ENCODE results near the gene GNAZ. TPM values are rescaled to one million over a fixed set of nuclear protein-coding genes. Genes with fewer than 3 reads are reported as not detected.

The GNAZ gene
- total and polyA plus RNA-seq, 11 donors, result 1.1 to 13.9 (median 2.5) TPM

DNA sequence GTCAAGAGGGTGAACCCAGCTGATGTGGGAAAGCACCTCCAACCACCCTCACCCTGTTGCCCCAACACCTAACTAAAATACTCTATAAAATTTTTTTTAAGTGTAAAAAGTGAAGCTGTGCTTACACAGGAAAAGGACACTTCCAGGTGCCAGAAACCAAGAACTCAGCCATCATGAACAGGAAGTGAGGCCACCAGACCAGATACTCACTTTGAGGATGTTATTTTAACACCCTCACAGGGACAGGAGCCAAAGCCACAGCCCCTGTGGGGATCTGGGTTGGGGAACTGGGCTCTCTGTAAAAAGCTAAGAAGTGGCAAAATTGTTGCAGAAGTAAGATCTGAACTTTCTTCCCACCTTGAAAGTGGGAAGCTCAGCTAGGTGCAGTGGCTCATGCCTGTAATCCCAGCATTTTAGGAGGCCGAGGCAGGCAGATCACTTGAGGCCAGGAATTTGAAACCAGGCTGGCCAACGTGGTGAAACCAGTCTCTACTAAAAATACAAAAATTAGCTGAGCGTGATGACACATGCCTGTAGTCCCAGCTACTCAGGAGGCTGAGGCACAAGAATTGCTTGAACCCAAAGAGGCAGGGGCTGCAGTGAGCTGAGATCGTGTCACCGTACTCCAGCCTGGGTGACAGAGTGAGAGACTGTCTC, 67.7 kb downstream of the GNAZ start:
- ATAC-seq (no peak), DNase-seq (no peak)
- Histone ChIP-seq H3K9me3 (no peaks in the 10 kb centered on the region), H3K36me3 (no peaks in the 10 kb centered on the region), H3K4me3 (no peak overlapping the region), H3K27ac (peak overlapping the region in 1 of 12 donors; percentile 61), H3K27me3 (no peaks in the 10 kb centered on the region), H3K4me1 (peaks cover 0 to 34% (median 15%) of the 10 kb centered on the region in 12 donors)
- intact Hi-C loops (cut with DNase I), result no loop called here
- no peak for TF ChIP-seq POLR2A (IDR thresholded peaks at IDR 0.05)
- TF ChIP-seq, protein P1, sequence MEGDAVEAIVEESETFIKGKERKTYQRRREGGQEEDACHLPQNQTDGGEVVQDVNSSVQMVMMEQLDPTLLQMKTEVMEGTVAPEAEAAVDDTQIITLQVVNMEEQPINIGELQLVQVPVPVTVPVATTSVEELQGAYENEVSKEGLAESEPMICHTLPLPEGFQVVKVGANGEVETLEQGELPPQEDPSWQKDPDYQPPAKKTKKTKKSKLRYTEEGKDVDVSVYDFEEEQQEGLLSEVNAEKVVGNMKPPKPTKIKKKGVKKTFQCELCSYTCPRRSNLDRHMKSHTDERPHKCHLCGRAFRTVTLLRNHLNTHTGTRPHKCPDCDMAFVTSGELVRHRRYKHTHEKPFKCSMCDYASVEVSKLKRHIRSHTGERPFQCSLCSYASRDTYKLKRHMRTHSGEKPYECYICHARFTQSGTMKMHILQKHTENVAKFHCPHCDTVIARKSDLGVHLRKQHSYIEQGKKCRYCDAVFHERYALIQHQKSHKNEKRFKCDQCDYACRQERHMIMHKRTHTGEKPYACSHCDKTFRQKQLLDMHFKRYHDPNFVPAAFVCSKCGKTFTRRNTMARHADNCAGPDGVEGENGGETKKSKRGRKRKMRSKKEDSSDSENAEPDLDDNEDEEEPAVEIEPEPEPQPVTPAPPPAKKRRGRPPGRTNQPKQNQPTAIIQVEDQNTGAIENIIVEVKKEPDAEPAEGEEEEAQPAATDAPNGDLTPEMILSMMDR (IDR thresholded peaks at IDR 0.05), result no peak
- WGBS, 4 donors, result 68 to 81% (median 74%) methylated on average over 5 of the region's 5 CpGs

DNA sequence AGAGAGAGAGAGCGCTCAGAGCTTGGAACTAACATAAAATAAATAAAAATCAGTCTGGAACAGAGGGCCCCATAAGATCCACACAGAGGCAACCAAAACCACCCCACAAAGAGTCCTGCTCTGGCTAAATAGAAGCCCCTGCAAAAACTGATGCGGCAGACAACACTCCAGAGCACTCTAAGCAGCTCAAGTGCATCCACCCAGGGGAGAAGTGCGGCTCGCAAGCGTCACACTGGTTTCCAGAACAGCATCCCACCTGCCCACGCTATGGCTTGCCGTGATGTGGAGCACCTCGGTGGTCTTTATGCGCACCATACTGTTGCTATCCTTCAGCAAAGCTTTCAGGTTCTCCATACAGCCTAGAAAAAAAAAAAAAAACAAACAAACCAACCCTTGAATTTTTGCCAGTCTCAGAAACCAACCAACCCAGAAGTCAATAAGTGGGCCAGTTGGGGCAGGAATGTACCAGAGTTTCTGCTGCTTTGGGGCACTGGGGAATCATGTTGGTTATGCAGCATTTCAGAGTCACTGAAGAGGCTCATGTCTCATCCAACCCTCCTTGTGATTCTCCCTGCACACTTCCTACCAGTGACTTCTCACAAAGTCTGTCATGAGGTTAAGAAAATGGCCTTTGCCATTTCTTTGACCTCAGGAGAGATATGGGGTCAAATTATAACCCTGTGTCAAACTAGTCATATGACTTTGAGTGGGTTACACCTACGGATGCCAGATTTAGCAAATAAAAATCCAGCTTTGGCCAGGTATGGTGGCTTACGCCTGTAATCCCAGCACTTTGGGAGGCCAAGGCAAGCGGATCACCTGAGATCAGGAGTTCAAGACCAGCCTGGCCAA, 68.5 kb downstream of the GNAZ start:
- WGBS, 4 donors, result 88 to 97% (median 95%) methylated on average over 12 of the region's 12 CpGs
- H3K27me3 ChIP-seq, result peaks cover 0 to 6% (median 0%) of the 10 kb centered on the region in 9 donors
- H3K4me1 ChIP-seq, result peaks cover 0 to 36% (median 15%) of the 10 kb centered on the region in 12 donors
- H3K9me3 ChIP-seq, result no peaks in the 10 kb centered on the region
- no peak for DNase-seq
- no peak for TF ChIP-seq POLR2A (IDR thresholded peaks at IDR 0.05)
- TF ChIP-seq, protein P1 (IDR thresholded peaks at IDR 0.05), result no peak
- H3K36me3 ChIP-seq, result no peaks in the 10 kb centered on the region
- intact Hi-C loops (cut with DNase I), result no loop called here
- no peak for ATAC-seq
- no peak overlapping the region for H3K4me3 ChIP-seq
- H3K27ac ChIP-seq, result peak overlapping the region in 1 of 12 donors; percentile 61

DNA sequence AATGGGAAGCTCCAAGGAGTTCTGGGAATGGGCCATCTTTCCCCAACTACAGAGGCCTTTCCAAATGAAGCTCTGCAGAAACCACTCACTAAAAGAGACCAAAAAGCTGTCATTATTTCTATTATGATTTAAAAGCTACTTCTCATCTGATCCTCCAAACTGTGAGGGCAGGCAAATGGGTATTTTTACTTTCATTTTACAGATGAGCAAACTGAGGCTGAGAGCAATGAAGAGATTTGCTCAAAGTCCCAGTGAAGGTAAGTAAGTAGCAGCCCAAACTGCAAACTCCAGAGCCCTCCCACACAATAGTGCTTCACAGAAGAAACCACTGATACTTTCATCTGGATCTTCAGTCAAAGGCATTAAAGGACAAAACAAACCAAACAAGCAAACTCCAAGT, 70.1 kb downstream of the GNAZ start:
- Histone ChIP-seq H3K27me3 (peaks cover 0 to 13% (median 0%) of the 10 kb centered on the region in 9 donors), H3K4me1 (peaks cover 0 to 49% (median 22%) of the 10 kb centered on the region in 12 donors), H3K4me3 (no peak overlapping the region), H3K36me3 (no peaks in the 10 kb centered on the region), H3K9me3 (no peaks in the 10 kb centered on the region), H3K27ac (no peak overlapping the region)
- ATAC-seq (no peak), DNase-seq (no peak)
- intact Hi-C loops (cut with DNase I), result no loop called here
- TF ChIP-seq, protein P1 (IDR thresholded peaks at IDR 0.05), result no peak
- TF ChIP-seq POLR2A (IDR thresholded peaks at IDR 0.05), result no peak

DNA sequence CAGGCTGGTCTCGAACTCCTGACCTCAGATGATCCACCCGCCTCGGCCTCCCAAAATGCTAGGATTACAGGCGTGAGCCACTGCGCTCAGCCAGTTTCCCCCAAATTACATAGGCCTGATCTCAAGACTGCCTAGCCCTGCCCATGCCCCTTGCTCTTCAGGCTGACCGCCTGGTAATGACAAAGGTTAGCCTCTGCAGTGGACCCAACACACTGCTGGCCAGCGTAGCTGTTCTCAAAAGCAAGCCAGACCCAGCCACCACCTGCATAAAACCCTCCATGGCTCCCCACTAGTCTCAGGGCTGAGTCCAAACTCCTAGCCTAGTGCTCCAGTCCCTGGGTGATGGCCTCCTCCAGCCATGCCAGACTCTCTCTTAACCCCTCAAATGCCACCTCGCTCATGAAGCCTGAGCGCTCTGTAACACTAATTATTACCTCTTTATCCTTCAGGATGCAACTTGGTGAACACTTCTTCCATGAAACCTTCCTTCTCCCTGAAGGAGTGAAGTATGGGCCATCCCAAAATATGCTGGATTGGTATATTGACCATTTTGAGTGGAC, 72.3 kb downstream of the GNAZ start:
- ATAC-seq (no peak), DNase-seq (peak in 1 of 5 donors; percentile 17)
- Histone ChIP-seq H3K4me1 (peaks cover 0 to 50% (median 26%) of the 10 kb centered on the region in 12 donors), H3K4me3 (peak overlapping the region in 7 of 12 donors; percentile 31 to 50 (median 37)), H3K27ac (peak overlapping the region in 1 of 12 donors; percentile 70), H3K36me3 (no peaks in the 10 kb centered on the region), H3K27me3 (peaks cover 0 to 13% (median 0%) of the 10 kb centered on the region in 9 donors), H3K9me3 (no peaks in the 10 kb centered on the region)
- 80 to 89% (median 87%) methylated on average over 8 to 9 of the region's 9 CpGs for WGBS, 4 donors
- TF ChIP-seq, protein P1 (IDR thresholded peaks at IDR 0.05), result no peak
- no peak for TF ChIP-seq POLR2A (IDR thresholded peaks at IDR 0.05)
- intact Hi-C loops (cut with DNase I), result no loop called here
